Cerebellar cortex (tissue), 1 donor: ENCODE results near the gene RCBTB1.

ENCODE experiments used
- DNase-seq: peaks from one replicate; pipeline ENCODE4 v3.0.0-alpha.2; 2015; ENCODE audit warnings: low spot score

RCBTB1 gene

DNA sequence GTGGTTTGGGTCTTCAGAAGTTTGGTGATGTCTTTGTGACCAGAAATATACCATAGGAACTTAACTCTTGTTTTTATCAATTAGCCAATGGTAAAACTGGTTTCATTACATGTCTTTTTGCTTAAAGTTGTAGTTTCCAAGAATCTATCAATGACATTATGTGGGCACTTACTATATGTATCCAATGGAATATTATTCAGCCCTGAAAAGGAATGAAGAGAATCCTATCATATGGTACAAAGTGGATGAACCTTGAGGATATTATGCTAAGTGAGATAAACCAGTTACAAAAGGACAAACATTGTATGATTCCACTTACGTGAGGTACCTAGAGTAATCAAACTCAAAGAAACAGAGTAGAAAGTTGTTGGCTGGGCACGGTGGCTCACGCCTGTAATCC lies 26.4 kb downstream of the RCBTB1 start:
- no peak for DNase-seq

DNA sequence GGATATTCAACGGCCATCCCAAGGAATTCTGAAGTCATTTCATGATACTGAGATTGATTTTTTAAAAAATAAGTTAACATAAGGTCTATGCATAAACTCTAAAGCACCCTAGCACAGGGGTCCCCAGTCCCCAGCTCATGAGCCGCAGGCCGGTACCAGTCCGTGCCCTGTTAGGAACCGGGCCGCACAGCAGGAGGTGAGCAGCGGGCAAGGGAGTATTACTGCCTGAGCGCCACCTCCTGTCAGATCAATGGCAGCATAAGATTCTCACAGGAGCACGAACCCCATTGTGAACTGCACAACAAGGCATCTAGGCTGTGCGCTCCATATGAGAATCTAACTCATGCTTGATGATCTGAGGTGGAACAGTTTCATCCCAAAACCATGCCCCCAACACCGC lies 31.0 kb downstream of the RCBTB1 start:
- no peak for DNase-seq

DNA sequence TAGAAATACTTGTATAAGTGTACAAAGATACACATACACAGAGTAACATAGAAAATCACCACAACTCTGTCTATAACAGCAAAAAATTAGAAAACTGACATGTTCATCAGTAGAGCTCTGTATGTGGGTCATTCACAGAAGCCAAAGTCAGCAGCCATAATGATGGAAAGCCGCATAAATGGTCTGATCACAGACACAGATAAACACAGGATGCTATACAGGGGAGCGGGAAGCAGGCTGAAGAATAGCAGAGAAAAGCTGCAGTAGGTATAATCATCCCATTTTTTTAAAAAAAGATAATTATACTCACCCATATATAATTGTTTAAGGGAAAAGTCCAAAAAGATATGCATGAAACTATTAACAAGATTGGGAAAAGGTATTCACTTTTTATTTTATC lies 31.5 kb downstream of the RCBTB1 start:
- no peak for DNase-seq

DNA sequence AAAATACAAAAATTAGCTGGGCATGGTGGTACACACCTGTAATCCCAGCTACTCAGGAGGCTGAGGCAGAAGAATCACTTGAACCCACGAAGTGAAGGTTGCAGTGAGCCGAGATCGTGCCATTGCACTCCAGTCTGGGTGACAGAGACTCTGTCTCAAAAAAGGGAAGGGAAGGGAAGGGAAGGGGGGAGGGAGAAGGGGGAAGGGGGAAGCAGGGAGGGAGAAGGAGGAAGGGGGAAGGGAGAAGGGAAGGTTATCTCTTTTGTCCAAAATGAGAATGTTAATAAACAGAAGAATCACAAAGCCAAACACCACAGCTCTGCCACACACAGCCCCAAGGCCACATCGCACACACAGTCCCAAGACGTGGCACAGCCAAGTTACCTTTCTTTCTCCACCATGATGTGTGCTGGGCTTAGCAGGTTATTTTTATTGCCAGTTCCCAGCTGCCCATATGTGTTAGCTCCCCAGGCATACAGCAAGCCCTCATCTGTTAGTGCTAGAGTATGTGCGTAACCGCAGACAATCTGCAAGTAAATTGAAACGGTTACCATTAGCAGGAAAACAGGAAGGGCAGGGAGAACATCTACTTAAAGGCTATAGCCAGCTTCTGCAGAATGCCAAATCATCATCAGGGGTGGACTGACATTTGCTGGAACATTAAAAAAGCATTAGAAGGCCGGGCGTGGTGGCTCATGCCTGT lies 34.3 kb downstream of the RCBTB1 start:
- DNase-seq, result no peak

DNA sequence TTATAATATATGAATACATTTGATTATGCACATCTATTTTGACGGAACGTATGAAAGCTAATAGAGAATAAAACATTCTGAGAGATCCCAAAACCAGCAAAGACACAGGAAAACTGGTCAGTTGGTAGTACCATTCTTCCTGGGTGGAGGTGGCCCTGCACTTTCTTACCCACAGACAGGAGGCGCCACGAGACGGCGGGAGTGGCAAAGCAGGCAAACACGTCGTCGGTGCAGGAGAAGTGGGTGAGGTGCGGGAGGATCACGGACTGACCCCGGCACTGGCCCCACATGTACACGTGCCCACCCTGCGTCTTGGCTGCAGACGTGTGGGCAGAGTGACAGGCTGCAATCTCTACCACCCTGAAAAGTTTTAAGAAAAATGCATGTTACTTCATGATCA lies 36.1 kb downstream of the RCBTB1 start:
- DNase-seq, result no peak

DNA sequence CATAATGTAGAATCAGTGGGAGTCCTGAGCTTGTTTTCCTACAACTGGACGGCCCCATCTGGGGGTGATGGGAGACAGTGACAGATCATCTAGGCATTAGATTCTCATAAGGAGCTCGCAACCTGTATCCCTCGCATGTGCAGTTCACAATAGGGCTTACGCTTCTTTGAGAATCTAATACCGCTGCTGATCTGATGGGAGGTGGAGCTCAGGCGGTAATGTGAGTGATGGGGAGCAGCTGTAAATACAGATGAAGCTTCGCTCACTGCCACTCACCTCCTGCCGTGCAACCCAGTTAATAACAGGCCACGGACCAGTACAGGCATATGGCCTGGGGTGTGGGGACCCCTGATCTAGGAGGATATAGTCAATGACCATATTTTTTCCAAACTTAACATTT lies 38.8 kb downstream of the RCBTB1 start:
- DNase-seq, result no peak

DNA sequence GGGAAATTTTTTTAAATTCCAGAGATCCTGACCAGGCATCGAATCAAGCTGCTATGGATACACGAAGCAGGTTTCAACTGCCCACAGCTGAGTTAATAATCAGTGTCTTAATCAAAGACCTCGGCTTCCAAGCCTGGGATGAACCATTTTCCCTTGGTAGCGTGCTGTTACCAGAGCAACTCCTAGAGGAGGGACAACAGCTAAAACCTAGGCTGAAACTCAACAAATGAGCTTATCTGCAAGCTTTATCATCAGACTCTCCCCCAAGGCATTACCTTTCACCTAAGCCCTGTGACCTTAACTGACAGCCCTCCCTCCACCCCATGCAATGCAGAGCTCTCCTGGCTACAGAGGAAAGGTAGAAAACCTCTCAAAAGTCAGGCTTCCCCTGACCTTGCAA lies 39.7 kb downstream of the RCBTB1 start:
- DNase-seq, result no peak

DNA sequence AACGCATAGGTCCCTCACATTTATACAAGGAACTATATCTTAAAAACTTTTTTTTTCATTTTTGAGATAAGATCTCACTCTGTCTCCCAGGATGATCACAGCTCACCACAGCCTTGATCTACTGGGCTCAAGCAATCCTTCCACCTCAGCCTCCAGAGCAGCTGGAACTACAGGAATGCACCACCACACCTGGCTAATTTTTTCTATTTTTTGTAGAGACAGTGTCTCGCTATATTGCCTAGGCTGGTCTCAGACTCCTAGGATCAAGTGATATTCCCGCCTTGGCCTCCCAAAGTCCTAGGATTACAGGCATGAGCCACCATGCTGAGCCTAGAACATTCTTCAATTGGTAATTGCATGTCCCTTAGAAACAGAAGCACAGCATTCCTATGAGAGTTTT lies 41.7 kb downstream of the RCBTB1 start:
- DNase-seq, result no peak

DNA sequence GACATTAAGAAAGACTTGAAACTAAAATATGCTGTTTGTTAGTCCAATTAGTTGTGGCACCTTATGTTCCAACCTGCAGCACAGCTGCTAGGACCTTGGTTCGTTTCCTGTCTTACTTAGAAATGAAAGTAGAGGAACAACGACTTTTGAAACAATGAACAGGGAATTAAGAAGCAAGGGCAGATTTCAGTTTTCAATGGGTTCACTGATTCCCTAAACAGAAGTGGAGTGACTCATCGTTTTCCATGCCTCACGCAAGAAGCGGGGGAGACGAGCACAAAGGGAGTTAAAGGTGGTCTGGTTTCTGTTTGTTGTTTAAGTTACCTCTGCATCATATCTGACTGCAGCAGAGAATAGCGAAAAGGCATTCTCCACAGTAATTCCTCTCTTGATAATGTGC lies 44.8 kb downstream of the RCBTB1 start:
- DNase-seq, result no peak

DNA sequence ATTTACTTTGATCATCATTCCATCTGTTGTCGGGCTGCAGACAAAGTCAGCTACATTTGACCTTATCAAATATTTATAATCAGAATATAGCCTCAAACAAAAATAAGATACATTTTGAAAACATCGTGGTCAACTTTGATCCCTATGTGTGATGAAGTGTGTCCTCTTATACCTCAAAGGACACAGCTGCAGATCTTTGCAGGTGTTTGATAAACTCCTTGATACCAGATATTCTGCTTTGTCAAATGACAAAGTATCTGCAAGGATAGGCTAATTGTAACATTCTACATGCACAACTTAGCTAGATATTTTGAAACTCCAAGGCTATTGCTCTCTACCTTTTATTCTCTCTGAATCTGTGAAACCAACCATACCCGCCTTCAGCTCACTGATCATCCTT lies 45.6 kb downstream of the RCBTB1 start:
- no peak for DNase-seq

DNA sequence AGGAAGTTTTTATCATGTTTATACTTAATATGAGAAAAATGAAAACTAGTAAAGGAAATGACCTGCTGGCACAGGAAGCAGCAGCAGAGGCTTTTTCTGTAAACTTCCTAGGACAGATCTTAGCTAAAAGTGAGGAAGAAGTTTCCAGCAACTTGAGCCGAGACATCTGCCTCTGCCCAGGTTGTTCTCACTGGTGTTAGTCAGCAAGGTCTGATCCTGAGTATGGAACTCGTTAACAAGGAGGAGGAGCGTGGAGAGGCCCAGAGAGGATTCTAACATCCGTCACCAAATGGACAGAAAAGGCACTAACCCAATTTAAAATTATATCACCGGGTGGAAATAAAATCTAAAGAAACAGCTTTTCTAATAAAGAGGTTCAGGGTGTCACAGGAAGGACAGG lies 46.0 kb downstream of the RCBTB1 start:
- no peak for DNase-seq

DNA sequence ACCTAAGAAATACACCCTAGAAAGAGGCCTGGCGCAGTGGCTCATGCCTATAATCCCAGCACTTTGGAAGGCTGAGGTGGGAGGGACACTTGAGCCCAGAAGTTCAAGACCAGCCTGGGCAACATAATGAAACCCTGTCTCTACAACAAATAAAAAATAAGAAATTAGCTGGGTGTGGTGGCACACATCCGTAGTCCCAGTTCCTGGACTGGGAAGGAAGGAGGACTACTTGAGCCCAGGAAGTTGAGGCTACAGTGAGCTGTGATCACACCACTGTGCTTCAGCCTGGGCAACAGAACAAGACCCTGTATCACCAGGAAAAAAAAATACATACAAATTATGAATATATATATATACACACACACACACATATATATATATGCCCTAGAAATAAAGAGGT lies 47.0 kb downstream of the RCBTB1 start:
- no peak for DNase-seq

DNA sequence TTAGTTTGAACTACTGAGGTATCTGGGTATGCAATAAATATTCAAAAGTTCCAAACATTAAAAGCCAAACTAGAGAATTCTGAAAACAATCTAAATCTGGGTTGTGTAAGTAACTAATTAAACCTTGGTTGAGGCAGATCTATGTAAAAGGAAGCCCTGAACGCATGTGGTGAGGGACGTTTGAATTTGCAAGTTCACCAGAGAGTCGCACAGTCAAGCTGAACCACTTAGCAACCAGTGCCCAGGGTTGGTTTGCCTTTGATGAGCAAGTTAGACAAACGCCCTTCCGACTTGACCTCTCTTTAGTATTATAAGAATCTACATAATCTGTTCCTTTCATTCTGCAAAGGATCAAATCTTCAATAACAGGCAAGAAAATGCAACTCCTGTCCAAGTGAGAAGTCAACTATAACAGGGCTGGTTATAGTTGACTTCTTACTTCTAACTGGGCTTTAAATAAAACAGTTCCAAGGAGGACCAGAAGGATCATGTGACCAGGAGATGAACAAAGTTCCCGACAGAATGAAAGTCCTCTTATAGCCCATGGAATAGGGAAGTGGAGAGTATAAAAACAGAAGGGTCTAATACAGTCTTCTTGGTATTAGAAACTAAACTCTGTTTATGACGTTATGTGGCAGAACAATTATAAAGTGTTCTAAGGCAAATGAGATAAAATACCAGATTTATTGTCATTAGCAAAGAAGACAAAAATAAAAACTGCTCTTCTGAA lies 49.0 kb downstream of the RCBTB1 start:
- no peak for DNase-seq

DNA sequence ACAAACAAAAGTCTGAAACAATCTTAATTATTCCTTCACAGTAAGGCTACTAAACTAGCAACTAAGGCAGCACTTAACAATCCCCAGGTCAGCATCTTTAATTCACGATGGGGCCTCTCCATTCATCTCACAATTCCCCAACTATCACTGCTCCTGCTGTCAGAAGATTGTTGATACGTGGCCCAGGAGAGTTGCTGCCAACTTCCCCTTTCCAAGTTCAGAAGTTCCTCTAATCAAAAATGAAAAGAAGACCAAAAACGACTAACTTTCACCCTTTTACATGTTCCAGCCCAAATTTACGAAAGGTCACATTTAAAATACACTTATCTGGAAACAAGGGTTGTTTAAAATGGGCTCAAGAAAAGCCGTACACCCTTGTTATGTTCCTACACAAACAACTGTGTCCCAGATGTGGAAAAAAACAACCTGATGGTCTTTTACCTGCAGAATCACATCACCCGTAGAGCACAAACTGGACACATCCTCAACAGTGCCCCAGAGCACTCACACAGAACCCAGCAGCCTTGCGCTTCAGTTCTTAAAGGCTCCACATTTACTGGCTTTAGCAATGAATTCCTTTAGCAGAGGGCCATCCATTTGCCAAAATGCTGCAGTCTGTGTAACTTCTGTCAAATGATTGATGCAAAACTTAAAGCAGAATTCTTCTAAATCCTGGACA lies 51.6 kb downstream of the RCBTB1 start:
- DNase-seq, result no peak

DNA sequence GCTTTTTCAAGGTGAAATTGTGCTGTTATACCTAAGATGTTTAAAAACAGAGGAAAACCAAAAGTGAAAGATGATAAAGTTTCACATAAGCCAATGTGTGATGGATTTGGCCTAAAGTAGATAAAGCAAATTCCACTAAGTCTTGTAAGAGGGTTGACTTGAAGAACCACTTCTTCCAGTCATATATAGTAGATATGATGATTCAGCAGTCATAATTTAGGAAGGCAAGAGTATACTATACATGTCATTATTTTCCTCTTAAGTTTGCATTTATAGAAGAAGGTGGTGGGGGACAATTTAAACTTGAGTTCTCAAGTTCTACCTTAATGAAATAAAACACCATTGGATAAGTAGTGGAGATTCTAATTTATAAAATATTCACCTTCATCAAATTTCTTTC lies 52.3 kb downstream of the RCBTB1 start:
- no peak for DNase-seq

DNA sequence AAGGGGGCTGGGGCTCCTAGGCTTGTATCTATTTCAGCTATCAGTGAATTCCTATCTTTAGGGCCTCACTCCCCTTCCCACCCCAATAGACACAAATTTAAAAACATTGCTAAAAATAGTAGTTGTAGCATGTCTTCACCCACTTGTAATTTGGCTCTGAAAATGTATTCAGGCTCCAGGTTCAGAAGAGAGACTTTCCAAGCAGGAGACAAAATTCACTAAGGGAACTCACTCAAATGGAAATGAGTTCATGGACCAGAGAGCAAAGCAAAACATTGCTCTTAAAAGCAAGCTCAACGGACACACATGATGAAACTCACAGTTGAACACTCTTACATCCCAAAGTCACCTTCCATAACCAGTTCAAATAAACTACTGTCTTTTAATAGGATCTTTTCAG lies 52.8 kb downstream of the RCBTB1 start:
- DNase-seq, result no peak

DNA sequence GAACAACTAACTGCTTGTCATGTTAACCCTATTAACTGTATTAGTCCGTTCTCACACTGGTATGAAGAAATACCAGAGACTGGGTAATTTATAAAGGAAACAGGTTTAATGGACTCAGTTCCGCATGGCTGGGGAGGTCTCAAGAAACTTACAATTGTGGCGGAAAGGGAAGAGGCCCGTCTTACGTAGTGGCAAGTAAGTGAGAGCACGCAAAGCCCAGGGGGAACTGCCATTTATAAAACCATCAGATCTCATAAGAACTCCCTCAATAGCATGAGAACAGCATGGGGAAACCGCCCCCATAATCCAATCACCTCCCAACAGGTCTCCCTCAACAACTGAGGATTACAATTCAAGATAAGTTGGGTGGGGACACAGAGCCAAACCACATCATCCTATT lies 54.9 kb downstream of the RCBTB1 start:
- no peak for DNase-seq

DNA sequence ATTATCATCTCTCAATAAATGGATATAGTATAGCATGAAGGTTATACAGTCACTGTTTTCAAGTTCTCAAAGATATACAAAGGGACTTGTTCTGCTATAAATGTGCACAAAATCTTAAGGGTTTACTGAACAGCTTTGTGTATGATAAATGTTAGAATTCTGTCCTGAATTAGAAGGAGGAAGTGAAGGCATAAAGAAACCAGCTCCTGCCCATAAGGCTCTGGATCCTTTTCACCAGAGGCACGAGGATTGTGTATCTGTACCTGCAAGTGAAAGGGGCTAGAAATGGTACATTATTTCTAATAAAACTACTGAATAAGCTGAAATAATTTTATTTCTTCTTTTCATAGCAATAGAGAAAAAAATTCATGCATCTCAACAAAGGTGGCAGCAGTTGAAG lies 57.2 kb downstream of the RCBTB1 start:
- DNase-seq, result no peak

DNA sequence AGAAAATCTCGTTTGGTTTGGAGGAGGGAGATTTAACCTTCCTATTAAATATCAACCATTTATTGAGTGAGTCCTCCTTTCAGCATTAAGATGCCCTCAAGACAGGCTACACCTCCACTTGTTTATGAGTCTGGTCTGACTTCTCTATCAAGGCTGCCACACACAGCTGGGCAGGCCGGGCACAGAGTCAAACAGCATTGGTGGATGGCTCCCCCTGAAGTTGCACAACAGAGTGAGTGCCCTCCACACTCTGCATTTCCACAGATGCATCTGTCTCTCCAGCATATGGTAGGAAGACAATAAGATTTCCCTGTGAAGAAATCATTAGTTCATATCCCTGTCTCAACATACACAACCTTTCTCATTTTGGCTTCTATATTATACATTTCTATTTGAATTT lies 58.2 kb downstream of the RCBTB1 start:
- no peak for DNase-seq

DNA sequence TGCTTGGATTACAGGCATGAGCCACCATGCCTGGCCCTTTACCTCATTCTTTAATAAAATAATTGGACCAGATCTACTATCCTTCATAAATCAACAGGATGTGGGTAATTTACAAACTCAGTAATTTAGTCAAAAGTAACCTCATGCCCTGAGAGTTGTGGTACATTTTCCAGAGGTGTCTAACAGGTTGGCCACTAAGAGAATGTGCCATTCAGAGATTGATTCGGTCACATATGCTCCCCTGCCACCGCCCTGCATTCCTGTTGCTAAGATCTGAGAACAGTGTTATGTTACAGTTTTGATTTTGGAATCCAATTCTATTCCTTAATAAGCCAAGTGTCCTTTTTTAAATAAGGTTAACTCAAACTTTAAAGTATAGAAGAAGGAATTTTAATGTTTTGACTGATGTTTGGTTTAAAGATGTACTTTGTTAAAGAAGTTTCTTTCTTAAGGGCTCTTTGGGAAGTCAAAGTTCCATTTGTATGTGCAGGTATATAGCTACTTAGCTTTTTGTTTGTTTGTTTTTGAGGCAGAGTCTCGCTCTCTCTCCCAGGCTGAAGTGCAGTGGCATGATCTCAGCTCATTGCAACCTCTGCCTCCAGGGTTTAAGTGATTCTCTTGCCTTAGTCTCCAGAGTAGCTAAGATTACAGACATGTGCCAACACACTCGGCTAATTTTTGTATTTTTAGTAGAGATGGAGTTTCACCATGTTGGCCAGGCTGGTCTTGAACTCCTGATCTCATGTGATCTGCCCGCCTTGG lies 60.4 kb downstream of the RCBTB1 start:
- no peak for DNase-seq

DNA sequence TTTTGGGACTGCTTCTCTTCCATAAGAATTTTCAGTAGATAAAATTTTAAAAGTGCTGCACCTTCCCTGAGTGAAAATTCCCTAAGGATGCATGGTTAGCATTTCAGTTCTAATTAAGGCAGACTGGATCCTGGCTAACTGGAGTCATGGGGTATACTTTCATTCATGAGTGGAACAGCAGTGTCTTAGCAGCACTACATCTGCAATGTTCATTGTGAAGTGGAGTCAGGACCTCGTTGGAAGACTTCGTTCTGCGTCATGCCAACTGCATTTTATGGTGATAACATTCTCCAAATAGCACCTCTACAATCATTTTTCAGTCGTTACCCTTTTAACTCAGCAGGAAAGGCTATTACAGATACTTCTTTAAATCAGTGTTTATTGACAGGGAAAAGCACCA lies 64.1 kb downstream of the RCBTB1 start:
- no peak for DNase-seq

DNA sequence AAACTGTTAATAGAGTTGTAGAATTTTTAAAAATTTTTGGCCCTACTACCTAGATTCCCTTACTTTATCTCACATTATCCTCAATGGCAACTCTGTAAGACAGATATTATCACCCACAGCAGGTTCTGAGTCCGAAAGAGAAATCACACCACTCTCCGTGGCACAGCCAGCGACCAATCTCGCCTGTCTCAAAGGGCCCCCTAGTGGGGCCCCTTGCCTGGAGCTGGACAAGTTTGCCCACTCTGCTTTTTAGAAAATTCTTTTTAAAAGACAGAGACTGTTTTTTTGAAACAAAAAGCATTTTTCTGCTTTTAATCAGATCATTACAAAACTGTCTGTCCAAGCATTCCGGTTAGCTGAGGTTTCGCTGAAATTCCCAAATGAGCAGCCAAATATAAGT lies 67.9 kb downstream of the RCBTB1 start:
- no peak for DNase-seq

DNA sequence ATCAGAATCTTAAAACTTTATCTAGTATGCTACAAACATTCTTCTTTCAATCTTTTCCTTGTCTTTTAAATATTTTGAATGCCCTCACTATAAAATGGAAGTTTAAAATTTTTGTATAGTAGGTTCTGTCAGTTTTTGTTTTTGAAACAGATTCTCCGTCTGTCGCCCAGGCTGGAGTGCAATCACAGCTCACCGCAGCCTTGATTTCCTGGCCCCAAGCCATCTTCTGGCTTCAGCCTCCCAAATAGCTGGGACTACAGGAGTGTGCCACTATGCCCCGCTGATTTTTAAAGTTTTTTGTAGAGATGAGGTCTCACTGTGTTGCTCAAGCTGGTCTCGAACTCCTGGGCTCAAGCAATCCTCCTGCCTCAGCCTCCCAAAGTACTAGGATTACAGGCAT lies 68.9 kb downstream of the RCBTB1 start:
- peak; percentile 51 for DNase-seq
